LNCaP clone FGC (cell line): Measurements from ENCODE around the gene SHBG.

ENCODE experiments used
- DNase-seq: peaks from one replicate; pipeline ENCODE4 v3.0.0-alpha.2; 2011; ENCODE audit warnings: low read depth
- H3K4me3 ChIP-seq: 2 replicates; pipeline ENCODE4 v1.5.1; 2011; ENCODE audit warnings: mild to moderate bottlenecking, low read depth, low read length, control low read depth
- CTCF ChIP-seq: IDR thresholded peaks from 2 replicates; pipeline ENCODE4 v1.5.1; 2012; ENCODE audit warnings: mild to moderate bottlenecking; ENCODE audit not compliant: control insufficient read depth, insufficient read depth; ENCODE audit errors: extremely low read depth

The SHBG gene

GRCh38 chr17:7677388-7678067 is 47.6 kb downstream of the SHBG start:
- no peak overlapping the region for H3K4me3 ChIP-seq
- TF ChIP-seq CTCF, result no peak
- DNase-seq, result no peak
